IMR-90 (cell line): Measurements from ENCODE around the gene MOV10L1. TPM values are rescaled to one million over a fixed set of nuclear protein-coding genes. Genes with fewer than 3 reads are reported as not detected.

ENCODE experiments used
- CHD1 ChIP-seq: IDR thresholded peaks from 2 replicates; pipeline ENCODE4 v1.6.1; 2012; ENCODE audit warnings: low read depth, low read length, improper control_type of control experiment
- polyA plus RNA-seq, 3 experiments: library from polyadenylated mRNA; depleted of rRNA; stranded (reverse); fragments of >200 nt; gene quantifications; 2 replicates each; pipeline ENCODE4 v1.2.3, GENCODE V29; 2012; ENCODE audit warnings: low replicate concordance in 1 of 3
- total RNA-seq: library from RNA; depleted of rRNA; stranded (reverse); fragments of >200 nt; gene quantifications from 2 replicates; pipeline ENCODE4 v1.2.3, GENCODE V29; 2012
- TF ChIP-seq, protein P1 (sequence below): fragments of 150-350 bp; IDR thresholded peaks from 2 replicates; pipeline ENCODE4 v1.6.1; 2016; ENCODE audit warnings: low read depth, mild to moderate bottlenecking, low read length, moderate library complexity, borderline replicate concordance

Gene MOV10L1
- total and polyA plus RNA-seq, 2 of the 4 experiments (the other 2 are of a cell fraction): 0.72 to 1.4 TPM

DNA sequence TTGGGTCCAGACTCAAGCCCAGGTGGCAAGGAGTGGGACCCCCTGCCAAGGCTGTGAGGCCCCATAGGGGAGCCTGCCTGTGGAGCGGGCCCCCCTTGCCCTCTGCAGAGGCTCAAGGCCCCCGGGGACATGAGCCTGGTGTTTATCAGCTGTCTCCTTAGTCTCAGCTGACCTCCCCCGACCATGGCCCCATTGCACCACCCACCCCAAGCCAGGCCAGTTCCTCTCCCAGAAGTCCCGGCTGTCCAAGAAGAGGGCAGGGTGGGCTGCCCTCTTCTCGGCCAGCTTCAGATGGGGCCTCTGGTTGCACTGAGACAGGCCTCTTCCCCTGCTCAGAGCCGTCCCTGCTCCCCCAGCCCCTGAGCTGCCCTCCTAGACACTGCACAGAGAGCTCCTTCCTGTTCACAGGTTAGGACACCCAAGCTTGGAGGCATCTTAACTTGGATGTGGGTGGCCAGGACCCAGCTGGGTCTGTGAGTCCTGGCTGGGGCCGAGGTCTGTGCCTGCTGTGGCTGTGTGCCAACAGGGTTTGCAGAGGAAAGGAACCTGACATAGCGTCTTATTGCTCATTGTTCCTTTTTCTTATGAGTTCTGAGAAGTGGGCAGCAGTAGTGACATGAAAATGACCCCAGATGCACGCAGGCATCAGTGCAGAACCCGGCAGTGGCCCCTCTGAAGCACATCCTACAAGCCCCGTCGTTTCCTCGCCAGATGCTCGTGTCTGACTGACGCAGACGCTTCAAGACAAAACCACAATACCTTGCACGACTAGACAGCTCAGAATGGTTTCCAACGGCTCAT is 101.3 kb downstream of the MOV10L1 start (continued):
- TF ChIP-seq, protein P1, sequence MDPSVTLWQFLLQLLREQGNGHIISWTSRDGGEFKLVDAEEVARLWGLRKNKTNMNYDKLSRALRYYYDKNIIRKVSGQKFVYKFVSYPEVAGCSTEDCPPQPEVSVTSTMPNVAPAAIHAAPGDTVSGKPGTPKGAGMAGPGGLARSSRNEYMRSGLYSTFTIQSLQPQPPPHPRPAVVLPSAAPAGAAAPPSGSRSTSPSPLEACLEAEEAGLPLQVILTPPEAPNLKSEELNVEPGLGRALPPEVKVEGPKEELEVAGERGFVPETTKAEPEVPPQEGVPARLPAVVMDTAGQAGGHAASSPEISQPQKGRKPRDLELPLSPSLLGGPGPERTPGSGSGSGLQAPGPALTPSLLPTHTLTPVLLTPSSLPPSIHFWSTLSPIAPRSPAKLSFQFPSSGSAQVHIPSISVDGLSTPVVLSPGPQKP: no peak
- no peak for TF ChIP-seq CHD1
